GM18498 (cell line): Measurements from ENCODE around the gene NAALADL2.
"Not testable (repeated sequence)": the region's sequence is repeated elsewhere in the genome, so short reads cannot be mapped to it uniquely, and the experiment has no call there.

Experiments used
- ATAC-seq: cut with Tn5 transposase; IDR thresholded peaks from one replicate; pipeline ENCODE4 v1.9.1; 2021; ENCODE audit warnings: mild to moderate bottlenecking, moderate library complexity; ENCODE audit not compliant: unreplicated experiment

Gene NAALADL2

DNA sequence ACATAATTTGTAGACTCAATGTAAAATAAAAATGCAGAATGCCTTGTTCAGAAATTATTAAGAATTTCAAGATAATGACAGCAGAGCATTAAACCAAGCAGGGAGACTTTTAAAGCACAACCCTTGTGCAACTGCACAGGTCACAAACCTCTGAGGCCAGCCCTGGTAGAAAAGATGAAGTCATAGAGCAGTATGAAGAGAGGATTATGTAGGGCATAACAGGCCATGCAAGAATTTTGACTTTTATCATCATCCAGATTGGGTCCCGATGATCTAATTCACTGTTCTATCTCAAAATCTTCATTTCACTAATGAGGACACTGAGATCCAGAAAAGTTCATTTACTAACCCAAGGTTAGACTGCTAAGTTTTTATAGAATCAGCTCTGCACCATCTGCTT, 388.5 kb downstream of the NAALADL2 start:
- no peak for ATAC-seq

DNA sequence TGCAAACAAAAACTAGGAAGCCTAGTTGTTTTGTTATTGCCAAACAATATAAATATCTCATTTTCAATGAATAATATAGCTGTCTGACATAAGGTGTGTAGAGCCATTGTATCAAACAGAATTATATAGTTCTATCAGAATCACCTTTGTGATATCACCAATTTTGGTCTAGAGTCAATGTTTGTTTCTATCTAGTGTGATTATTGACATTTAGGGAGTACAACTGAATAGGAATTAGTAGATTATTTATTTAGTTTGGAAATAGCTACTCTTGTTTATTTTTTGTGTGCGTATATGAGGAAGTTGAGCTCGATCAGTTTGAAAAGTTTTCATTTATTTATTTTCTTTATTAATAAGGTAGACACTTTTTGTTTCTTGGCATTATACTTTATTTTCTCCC, 389.7 kb downstream of the NAALADL2 start:
- no peak for ATAC-seq

DNA sequence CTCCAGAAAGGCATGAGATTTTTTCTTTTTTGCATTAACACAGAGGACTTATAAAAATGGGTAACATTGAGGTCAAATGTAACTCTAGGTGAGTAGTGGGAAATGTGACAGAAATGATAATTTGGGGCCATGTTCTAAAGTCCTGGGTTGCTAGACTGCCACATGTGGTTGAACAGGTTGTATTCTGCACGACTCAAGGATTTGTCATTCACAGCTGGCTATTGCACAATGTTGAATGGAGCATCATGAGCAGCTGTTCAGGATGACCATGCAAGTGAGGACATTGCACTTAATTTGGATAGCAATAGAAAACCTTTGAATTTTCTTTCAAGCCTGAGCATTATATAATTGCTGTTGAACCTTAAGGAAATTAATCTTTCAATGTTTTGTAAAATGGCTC, 396.6 kb downstream of the NAALADL2 start:
- no peak for ATAC-seq

DNA sequence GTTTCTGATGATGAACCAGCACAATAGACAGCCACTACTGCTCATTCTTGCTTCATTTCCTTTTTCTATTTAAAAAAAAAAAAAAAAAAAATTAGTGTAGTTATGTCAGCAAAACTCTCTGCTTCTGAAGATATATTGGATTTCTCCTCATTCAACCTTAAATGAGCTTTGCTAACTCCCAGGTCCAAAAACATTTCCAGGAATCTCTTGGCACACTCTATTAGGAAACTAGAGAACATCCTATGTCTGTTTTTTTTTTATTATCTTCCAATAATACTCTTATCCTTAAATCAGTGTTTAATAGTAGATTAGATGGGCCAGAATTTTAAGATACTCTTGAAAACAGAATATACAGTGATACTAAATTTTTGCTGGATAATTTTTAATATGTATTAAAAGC, 398.0 kb downstream of the NAALADL2 start:
- ATAC-seq = no peak

DNA sequence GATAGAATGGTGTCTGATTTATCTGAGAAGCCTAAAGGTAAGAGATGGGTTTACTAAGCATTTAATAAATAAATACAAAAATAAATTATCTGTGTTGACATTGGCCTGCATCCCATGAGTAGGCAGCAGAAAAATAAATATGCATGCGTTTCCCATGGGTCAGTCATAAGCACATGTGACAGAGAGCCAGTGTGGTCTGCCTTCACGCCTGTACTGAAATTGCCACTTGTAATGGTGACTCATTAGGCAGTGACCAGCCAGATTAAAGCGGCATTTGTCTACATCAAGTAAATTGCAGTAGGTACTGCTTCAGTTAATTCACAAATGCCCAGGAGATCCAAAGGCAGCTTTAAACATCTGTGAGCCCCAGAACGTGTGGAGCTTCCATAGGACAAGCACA, 399.6 kb downstream of the NAALADL2 start:
- ATAC-seq = no peak

DNA sequence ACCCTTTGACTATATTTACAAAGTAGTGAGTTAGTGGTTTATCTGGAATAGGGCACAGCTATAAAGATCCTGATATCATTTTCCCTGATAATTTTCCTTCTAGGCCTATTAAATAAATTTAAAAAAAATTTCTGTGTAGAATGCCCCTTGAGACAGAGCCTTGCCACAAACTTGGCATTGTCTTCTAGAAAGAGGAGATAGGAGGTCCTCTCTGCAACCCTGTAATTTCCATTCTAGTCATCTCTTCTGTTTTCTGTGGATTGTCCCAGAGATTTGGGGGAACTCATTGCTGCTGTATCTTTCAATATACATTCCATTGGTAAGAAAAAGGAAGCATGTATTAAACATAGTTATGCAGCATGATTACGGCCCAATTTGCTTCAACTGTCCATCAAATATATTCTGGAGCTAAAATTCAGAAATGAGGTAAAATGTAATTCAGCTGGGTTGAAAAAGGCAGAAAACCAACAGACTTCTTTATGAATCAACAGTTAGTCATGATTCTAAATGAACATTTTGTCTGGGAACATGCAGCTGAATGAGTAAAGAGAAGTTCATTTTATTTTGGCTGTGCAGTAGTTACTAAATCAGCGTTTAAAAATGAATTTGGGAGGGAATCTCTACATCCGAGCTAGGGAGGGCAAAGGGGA, 401.1 kb downstream of the NAALADL2 start:
- no peak for ATAC-seq

DNA sequence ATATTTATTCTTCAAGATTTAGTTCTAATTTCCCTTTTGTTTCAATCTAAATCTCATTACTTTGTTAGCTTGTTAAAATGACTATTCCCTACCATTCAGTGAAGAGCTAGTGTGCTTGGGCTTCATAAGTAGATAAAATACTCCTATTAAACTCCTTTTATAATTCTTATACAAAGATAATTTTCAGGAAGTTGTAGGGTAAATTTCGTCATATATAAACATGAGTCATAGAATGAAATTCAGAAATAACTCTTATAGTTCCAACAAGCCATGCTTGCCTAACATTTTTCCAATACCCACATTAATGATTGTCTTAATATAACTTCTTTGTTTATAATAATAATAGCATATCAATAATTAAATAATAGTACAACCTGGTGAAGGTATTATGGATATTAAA, 407.3 kb downstream of the NAALADL2 start:
- ATAC-seq = no peak

DNA sequence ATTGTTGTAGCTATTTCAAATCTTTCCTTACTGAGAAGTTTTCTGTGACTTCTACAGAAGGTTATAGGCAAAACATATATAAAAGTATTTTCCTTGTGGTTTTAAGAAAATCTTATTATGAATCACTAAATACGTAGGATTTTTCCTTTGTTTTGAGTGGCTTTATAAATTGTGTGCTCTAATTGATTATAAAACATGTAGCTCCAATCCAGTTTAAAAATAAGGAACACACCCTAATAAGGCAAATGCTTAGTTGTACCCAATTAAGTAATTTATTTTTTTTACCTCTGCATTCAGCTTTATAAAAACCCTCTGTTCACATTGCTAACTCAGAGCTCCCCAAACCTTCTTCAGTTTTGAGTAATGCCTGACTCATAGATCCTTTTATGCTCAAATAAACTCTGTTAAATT, 408.0 kb downstream of the NAALADL2 start:
- ATAC-seq = no peak

DNA sequence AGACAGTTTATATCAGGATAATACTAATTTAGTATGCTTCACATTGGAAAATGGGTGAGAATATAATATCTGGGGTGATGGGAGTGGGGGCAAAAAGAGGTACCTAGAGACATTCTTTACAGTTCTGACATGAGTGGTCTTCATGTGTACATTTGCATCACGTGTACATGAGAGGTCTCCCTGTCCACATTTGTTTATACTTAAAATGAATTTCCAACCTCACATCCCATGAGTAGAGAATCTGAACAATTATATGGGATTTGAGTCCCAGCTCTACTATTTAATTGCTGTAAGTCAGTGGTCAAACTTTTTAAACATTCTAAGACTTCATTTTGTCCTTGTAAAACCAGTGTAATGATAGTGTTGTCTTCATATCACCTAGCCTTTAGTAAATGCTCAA, 408.4 kb downstream of the NAALADL2 start:
- ATAC-seq = no peak

DNA sequence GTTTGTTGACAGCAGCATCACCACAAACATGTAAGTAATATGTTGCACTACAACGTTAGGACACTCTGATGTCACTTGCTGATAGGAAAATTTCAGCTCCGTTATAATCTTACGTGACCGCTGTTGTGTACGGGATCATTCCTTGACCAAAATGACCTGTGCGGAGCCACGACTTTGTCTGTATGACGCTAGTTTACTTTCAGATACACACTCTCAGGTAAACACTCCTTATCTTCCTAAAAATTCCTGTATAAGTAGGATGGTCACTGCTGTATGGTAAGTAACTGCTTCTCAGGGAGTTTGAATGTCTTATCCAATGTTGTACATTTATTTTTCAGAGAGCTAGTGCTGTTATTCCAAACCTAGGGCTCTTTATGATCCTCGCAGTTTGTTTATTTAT, 410.3 kb downstream of the NAALADL2 start:
- ATAC-seq = no peak

DNA sequence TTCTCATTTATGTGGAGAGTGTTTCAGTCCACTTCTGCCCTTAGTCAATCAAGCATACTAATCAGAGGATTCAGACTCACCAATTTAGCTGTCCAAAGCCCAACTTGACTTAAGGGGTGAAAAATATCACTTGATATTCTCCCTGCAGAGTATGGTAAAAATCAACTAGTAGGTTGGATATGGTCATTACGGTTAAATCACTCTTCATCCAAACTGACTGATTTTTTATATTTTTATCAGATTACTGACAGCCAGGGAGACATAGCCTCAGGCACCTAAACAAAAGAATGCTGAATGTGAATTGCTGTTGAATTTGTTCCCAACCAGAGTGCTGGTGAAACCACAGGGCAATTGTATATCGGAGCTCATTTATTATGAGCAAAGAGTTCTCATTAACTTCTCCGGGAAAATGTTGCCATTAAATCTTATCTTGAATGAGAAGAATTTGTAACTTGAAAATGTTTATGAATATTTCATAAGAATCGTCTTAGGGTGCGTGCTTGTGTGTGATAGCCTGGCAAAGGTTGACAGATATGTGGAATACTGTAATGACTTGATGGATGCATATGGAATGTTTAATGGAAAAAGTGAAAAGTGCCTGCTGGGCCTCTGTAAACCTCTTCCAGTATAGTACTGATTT, 411.2 kb downstream of the NAALADL2 start:
- ATAC-seq = no peak

DNA sequence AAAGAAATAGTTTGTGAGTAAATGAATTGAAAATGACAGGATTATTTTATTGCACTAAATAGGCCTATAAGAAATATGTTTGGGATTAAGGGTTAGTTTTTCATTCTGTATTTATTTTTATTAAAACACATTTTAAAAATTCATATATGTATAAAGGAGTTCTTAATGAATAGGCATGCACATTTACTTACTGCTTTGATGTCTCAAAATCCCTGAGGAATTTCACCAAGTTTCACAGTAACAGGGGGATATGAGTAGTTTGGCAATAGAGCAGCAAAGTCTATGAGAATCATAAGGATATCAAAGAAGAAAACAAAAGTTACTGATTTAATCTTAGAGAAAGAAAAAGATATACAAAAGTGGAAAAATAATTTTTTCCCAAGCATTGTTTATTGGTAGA, 411.7 kb downstream of the NAALADL2 start:
- no peak for ATAC-seq

DNA sequence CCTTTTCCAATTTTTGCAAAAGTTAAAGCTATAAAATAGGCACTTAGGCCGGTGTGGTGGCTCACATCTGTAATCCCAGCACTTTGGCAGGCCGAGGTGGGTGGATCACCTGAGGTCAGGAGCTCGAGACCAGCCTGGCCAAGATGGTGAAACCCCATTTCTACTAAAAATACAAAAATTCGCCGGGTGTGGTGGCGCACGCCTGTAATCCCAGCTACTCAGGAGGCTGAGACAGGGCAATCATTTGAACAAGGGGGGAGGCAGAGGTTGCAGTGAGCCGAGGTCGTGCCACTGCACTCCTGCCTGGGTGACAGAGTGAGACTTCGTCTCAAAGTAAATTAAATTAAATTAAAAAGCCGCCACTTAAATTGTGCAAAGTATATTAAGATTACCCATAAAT, 412.3 kb downstream of the NAALADL2 start:
- ATAC-seq = not testable (repeated sequence)

DNA sequence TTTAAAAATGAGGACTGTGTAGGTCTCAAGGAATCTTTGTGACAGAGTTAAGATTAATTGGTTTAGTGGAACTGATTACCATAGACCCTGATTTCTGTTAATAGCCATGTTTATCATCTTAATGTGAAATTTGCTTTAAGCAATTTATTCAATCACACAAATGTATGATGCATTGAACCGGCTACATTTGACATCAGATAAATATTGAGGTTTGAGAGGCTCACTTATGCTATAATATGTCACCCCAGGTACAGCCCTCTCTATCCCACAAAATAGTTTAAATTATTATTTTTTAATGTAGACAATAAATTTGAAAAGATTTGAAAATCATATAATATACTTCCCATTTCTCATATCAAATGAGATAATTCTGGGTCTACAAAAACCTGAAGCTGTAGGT, 413.3 kb downstream of the NAALADL2 start:
- no peak for ATAC-seq

DNA sequence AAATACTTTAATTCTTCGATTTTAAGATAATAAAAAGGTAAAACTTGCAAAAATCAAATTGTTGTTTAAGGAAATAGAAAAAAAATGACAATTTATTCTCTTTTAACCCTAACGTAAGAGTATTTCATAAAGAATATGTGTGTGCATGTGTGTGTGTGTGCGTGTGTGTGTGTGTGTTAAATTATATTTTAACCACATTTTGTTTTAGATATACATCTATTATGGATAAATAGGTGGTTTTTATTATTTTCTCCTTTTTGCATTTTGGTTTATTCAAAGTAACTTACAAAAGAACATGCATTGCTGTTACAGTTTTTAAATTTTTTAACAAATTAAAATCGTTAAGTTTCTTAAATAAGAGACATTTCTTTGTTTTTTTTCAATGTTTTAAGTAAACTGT, 414.4 kb downstream of the NAALADL2 start:
- ATAC-seq = no peak

DNA sequence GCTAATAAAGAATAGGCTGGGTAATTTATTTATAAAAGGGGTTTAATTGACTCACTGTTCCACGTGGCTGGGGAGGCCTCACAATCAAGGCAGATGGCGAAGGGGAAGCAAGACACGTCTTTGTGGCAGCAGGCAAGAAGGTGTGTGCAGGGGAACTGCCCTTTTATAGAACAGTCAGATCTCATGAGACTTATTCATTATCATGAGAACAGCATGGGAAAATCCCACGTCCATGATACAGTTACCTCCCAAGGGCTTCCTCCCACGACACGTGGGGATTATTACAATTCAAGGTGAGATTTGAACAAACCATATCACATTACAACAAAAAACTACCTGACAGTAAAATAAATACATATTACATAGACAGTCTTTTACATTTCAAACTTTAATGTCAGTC, 414.9 kb downstream of the NAALADL2 start:
- peak; percentile 61 for ATAC-seq

DNA sequence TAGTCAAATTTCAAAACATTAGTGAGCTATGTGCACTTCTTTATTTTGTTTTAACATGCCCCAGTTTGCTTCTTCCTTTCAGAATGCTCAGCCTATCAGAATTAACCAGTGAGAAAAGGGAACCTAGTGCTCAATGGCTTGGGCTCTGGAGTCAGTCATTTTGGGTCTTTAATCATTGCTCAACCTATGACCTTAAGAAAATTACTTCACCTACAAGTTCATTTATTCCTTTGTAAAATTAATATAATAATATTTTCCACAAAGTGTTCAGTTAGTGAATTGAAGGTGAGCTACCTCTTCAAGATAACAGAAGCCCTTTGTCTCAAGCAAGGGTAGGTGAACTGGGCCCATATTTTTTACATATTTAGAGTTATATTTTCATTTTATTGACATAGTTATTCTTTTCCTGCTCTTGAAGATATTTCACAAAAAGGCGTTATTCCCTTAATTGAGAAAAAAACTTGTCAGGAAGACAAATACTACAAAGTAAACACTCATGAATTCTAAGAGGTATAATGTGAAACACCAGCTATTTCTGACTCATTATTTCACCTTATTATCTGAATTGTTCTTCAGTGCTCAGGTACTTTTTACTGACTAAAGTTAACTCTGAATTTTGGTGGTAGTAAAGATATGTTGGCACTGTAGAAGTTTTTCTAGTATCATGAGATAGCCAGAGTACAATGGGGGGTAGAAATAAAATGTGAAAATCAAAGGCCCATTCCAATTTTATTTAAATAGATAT, 415.5 kb downstream of the NAALADL2 start:
- peak; percentile 52 for ATAC-seq

DNA sequence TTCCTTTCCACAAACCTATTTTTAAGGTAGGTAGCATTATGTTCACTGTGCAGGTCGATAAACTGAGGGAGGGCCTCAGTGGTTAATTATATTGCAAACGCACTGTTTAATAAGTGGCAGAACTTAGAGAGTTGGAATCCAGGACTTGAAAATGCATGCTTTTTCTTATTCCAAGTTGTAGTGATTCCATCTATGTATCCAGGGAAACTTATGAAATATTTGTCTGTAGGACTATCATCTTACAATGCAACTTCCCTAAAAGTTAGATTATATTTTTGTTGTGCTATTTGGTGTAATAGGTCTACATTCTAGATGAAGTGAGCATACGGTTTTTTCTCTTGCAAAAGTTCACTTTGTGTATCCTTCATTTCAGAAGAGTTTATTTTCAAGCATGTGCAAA, 419.5 kb downstream of the NAALADL2 start:
- ATAC-seq = no peak

DNA sequence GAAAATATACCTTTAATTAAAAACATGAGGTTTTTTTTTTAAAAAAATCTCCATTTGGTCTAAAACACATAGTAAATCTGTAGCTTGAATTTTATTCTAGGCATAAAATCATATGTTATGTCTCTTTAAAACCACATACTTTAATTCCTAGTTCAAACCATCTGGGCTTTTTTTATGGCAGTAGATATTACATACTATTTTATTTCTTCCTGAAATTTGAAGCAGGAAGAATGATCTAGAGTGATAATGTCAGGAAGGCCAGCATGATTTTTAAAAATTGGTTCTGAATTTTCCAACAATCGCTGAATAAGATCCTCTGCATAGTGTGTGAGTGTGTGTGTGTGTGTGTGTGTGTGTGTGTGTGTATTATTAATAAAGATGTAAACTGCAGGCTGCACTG, 420.3 kb downstream of the NAALADL2 start:
- ATAC-seq = no peak

DNA sequence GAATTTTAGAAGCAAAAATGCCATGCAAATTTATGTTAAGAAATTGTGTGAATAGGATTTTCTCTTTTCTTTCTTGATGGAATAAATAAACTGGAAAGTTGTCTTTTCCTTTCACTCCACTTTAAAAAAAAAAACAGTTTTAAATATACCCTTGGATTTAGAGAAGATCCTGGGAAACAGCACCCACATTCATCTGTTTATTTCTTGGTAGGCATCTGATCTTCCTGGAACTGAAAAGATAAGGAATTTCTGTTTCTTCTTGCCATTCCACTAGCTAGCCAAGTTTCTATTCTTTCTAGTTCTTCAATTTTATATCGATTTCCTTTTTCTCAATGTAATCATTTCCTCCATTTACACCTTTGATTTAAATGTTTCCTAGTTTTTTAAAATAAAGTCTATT, 420.8 kb downstream of the NAALADL2 start:
- ATAC-seq = no peak

DNA sequence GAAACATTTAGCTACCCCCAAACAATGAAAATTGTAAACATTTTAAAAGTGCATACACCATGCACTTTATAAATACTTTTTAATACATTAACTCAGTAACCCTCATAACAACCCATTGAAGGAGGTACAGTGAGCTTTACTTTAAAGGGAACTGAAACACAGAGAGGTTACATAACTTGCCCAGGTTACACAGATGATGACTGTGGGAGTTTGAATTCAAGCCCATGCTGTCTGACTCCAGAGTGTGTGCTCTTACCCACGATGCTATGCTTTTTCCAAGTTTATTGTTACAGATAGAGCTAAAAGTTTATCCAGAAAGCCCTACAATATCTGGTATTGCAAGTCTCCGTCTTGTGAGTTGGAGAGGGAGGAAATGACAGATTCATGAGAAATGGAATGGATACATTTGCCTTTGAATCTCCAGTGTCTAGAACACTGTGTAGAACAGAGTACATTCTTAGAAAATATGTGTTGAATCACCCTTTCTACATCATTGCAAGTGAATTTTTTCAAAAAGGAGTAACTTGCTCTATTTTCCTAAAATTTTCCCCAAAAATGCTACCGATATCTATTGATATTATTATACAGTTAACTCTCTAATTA, 428.3 kb downstream of the NAALADL2 start:
- ATAC-seq = peak; percentile 84

DNA sequence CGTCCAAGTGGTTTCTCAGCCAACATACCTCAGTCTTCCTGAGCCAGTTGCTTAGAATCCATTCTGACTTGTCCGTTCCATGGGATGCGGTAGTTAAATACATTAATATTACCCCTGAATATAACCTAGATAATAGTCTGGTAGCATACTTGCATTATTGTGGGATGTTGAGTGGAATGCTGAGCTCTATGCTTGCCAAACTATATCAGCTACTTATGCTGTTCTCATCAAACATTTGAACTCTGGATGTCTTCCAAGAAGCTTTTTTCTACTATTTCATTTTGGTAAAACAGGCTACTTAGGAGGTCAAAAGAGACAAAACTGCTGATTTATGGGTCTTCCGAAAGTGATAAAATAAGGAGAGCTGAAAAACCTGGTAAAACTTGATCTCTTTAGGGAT, 429.5 kb downstream of the NAALADL2 start:
- ATAC-seq = no peak
